Activated naive CD4-positive, alpha-beta T cell treated with anti-CD3 and anti-CD28 coated beads, Interleukin-2, amount 50 U/mL, for 16 hours (primary cell): ENCODE measurements around the gene TMEM123.

Experiments used
- DNase-seq: peaks from one replicate; pipeline ENCODE4 v3.0.0-alpha.2; 2020

Gene TMEM123

GRCh38 chr11:102421261-102421660 is 31.3 kb downstream of the TMEM123 start:
- DNase-seq = no peak

GRCh38 chr11:102420547-102420946 is 32.0 kb downstream of the TMEM123 start:
- DNase-seq = no peak

GRCh38 chr11:102419181-102419580 is 33.4 kb downstream of the TMEM123 start:
- DNase-seq = no peak

GRCh38 chr11:102416976-102417375 is 35.6 kb downstream of the TMEM123 start:
- no peak for DNase-seq

GRCh38 chr11:102415304-102415916 is 37.2 kb downstream of the TMEM123 start:
- DNase-seq = no peak

- no peak for DNase-seq
Measured at GRCh38 chr11:102414559-102414958, 38.0 kb downstream of the TMEM123 start.

GRCh38 chr11:102413497-102413896 is 39.1 kb downstream of the TMEM123 start:
- no peak for DNase-seq

- DNase-seq = no peak
Measured at GRCh38 chr11:102411142-102411541, 41.4 kb downstream of the TMEM123 start.

- no peak for DNase-seq
Measured at GRCh38 chr11:102410382-102410784, 42.2 kb downstream of the TMEM123 start.

GRCh38 chr11:102408339-102408738 is 44.2 kb downstream of the TMEM123 start:
- no peak for DNase-seq

GRCh38 chr11:102407901-102408300 is 44.7 kb downstream of the TMEM123 start:
- DNase-seq = no peak

- no peak for DNase-seq
Measured at GRCh38 chr11:102406099-102406498, 46.5 kb downstream of the TMEM123 start.

GRCh38 chr11:102405501-102405900 is 47.1 kb downstream of the TMEM123 start:
- DNase-seq = no peak

GRCh38 chr11:102402548-102402947 is 50.0 kb downstream of the TMEM123 start:
- no peak for DNase-seq

GRCh38 chr11:102401905-102402304 is 50.7 kb downstream of the TMEM123 start:
- no peak for DNase-seq

- no peak for DNase-seq
Measured at GRCh38 chr11:102400603-102401002, 52.0 kb downstream of the TMEM123 start.

GRCh38 chr11:102399189-102399588 is 53.4 kb downstream of the TMEM123 start:
- DNase-seq = no peak

GRCh38 chr11:102398297-102398696 is 54.3 kb downstream of the TMEM123 start:
- DNase-seq = no peak

- no peak for DNase-seq
Measured at GRCh38 chr11:102396708-102397563, 55.6 kb downstream of the TMEM123 start.

- DNase-seq = no peak
Measured at GRCh38 chr11:102395720-102396393, 56.7 kb downstream of the TMEM123 start.

- no peak for DNase-seq
Measured at GRCh38 chr11:102393272-102393730, 59.3 kb downstream of the TMEM123 start.

- no peak for DNase-seq
Measured at GRCh38 chr11:102391549-102392237, 60.9 kb downstream of the TMEM123 start.
